Duodenal mucosa (tissue), 2 donors: ENCODE measurements around the gene RPL32.
"Not testable (repeated sequence)": the region's sequence is repeated elsewhere in the genome, so short reads cannot be mapped to it uniquely, and the experiment has no call there.

Source experiments
- H3K27ac ChIP-seq: one replicate; pipeline ENCODE4 v1.7.0; 2013; ENCODE audit warnings: low read depth, low read length
- H3K27me3 ChIP-seq, 2 donors: one replicate each; pipeline ENCODE4 v1.7.0; 2013; ENCODE audit warnings: low read length in 2 of 2, control low read depth in 1 of 2; ENCODE audit not compliant: insufficient read depth in 2 of 2, control insufficient read depth in 1 of 2
- H3K36me3 ChIP-seq, 2 donors: one replicate each; pipeline ENCODE4 v1.7.0; 2013; ENCODE audit warnings: low read length in 2 of 2, control low read depth in 1 of 2; ENCODE audit not compliant: insufficient read depth in 2 of 2, control insufficient read depth in 1 of 2
- H3K4me1 ChIP-seq, 2 donors: one replicate each; pipeline ENCODE4 v1.7.0; 2013; ENCODE audit warnings: low read length in 2 of 2, control low read depth in 1 of 2; ENCODE audit not compliant: insufficient read depth in 2 of 2, control insufficient read depth in 1 of 2
- H3K4me3 ChIP-seq, 2 donors: one replicate each; pipeline ENCODE4 v1.7.0; 2013; ENCODE audit warnings: low read length in 2 of 2, low read depth in 1 of 2
- H3K9ac ChIP-seq, 2 donors: one replicate each; pipeline ENCODE4 v1.7.0; 2013; ENCODE audit warnings: low read length in 2 of 2, low read depth in 1 of 2
- H3K9me3 ChIP-seq, 2 donors: one replicate each; pipeline ENCODE4 v1.7.0; 2013; ENCODE audit warnings: low read length in 2 of 2, control low read depth in 1 of 2; ENCODE audit not compliant: control insufficient read depth in 1 of 2

Gene RPL32

DNA sequence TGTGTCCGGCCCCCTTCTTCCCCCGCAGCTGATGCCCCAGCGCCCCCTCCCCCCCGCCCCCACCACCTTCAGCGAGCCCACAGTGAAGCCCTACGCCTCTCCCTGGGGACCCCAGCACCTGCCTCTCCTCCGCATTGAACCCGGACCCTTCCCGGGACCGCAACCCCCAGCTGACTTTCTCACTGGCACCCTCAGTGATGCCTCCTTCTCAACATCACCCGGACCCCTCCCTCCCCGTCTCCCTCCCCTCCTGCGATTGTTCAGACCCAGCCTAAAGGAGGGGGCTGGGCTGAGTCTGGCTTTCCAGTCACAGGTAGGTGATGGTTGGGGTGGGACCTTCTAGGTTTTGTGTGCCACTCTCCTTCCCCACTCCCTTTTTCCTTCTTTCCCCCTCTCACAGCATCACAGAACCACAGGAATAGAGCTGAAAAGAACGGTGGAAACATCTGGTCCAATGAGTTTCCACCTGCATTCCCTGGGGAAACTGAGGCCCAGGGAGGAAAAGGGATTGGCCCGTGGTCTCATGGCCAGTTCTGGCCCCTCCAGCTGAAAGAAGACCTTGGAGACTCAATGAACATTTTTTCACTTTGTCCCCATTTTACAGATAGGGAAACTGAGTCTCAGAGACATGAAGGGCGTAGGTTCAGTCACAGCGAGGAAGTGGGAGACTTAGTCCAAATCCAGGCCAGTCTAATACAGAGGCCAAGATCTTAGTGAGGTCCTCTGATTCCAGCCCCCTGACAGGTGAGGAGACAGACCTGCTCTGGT lies 44.1 kb downstream of the RPL32 start:
- Histone ChIP-seq H3K27ac (no peak overlapping the region), H3K9me3 (no peaks in the 10 kb centered on the region), H3K9ac (no peak overlapping the region), H3K4me3 (peak overlapping the region in 1 of 2 donors; percentile 68), H3K27me3 (peaks cover 0 to 6% of the 10 kb centered on the region in 2 donors), H3K36me3 (no peaks in the 10 kb centered on the region), H3K4me1 (peaks cover 6% of the 10 kb centered on the region in 2 donors)

DNA sequence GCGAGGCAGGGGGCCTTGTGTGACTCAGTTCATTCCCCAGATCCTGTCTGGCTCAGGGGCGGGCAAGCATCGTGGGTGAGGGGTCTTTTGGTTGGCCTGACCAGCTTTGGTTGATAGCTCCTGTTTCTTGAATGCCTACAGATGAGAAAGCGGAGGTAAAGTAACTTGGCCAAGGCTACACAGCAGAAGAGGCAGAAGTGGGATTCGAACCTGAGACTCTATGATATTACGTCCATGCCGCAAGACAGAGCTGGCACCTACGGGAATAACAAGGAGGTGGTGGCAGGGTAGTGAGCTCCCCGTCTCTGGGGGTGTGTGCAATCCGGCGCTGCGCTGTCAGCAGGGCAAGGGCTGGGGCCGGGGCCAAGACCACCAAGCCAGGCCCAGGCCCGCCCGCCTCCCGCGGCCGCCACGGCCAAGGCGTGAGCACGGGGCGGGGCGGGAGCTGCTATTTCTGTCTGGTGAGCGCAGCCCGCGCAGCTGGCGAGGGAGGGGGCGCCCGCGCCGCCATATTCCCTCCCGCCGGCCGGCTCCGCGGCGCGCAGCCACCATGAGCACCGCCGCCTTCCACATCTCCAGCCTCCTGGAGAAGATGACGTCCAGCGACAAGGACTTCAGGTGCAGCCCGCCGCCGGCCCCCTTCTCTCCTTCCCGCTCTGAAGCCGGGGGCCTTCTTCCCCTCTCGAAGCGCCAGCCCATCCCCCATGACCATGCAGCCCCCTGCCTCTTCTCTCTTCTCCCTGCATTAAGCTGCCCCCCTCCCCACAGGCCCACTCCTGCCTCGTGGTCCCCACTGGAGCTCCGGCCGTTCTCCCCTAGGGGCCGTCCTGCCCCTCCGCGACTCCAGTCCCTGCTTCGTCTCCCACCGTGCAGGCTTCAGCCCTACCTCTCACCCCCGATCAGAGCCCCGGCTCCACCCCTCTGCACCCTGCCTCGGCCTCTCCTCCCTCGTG lies 44.9 kb downstream of the RPL32 start, which contains the start of gene CAND2:
Gene CAND2, plus strand, starts transcription at position 510 of the 953 bp plus-strand sequence. Its CDS starts 41 bp downstream, at position 551.
- peak within 1 kb of the TSS; percentile 39 to 43 for H3K9ac ChIP-seq
- H3K9me3 ChIP-seq = no peaks in the 10 kb centered on the region
- peak within 1 kb of the TSS; percentile 20 for H3K27ac ChIP-seq
- H3K27me3 ChIP-seq = peaks cover 0 to 6% of the 10 kb centered on the region in 2 donors
- peak within 1 kb of the TSS; percentile 59 to 68 for H3K4me3 ChIP-seq
- H3K36me3 ChIP-seq = no peaks in the 10 kb centered on the region
- H3K4me1 ChIP-seq = peaks cover 6% of the 10 kb centered on the region in 2 donors

DNA sequence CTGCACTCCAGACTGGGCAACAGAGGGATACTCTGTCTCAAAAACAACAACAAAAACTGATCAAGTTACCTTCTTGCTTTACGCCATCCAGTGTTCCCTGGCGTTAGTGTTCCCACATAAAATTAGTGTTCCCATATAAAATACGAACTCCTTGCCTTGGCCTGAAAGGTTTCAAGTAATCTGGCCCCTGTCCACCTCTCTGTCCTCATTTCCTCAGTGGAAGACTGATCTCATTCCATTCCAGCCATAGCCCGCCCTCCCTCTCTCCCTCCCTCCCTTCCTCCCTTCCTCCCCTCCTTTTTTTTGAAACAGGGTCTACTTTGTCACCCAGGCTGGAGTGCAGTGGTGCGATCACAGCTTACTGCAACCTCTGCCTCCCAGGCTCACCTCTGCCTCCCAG lies 47.7 kb downstream of the RPL32 start:
- Histone ChIP-seq H3K9me3 (no peaks in the 10 kb centered on the region), H3K27ac (no peak overlapping the region), H3K36me3 (no peaks in the 10 kb centered on the region), H3K4me1 (peaks cover 6% of the 10 kb centered on the region in 2 donors), H3K27me3 (peaks cover 0 to 6% of the 10 kb centered on the region in 2 donors), H3K4me3 (no peak overlapping the region), H3K9ac (no peak overlapping the region)

DNA sequence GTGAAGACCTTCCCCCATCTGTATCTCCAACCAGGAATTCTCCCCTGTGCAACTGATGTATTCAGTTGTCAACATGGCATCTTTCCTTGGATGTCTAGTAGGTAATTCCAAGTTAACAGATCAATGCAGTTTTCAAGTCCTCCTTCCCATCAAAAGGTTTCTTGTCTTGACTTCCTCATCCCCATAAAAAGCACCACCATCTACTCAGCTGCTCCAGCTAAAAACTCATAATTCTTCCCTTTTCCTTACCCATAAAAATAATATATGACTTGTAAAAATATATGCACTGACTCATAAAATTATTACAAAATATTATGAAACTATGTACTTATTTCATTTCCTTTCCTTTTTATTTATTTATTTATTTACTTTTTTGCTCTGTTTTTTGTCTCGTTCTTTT lies 49.9 kb downstream of the RPL32 start:
- Histone ChIP-seq H3K36me3 (no peaks in the 10 kb centered on the region), H3K4me1 (peaks cover 6% of the 10 kb centered on the region in 2 donors), H3K27ac (no peak overlapping the region), H3K27me3 (peaks cover 0 to 6% of the 10 kb centered on the region in 2 donors), H3K9me3 (no peaks in the 10 kb centered on the region), H3K9ac (no peak overlapping the region), H3K4me3 (no peak overlapping the region)

DNA sequence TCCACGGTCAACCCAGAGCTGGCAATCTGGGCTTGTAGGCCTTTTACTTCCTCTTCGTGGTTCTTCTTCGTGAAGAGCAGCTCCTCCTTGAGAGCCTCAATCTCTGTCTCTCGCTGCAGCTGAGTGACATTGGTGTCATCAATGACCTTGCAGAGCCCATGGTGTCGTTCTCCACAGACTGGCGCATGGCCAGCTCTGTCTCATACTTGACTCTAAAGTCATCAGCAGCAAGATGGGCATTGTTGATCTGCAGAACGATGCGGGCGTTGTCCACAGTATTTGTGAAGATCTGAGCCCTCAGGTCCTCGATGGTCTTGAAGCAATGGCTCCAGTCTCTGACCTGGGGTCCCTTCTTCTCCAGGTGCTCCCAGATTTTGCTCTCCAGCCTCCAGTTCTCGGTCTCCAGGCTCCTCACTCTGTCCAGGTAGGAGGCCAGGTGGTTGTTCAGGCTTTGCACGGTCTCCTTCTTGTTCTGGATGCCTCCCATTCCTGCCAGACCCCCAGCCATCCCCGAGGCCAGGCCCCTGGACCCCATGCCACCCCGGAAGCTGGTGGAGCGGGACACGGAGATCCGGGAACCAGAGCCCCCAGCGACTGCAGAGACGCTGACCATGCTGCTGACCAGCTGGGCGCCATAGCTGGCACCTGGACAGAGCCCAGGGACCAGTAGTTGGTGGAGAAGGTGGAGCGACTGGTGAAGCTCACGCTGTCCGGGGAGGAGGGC lies 53.2 kb downstream of the RPL32 start:
- not testable (repeated sequence) for H3K36me3 ChIP-seq, H3K27me3 ChIP-seq, H3K9ac ChIP-seq, H3K27ac ChIP-seq, H3K4me1 ChIP-seq, H3K9me3 ChIP-seq, H3K4me3 ChIP-seq

DNA sequence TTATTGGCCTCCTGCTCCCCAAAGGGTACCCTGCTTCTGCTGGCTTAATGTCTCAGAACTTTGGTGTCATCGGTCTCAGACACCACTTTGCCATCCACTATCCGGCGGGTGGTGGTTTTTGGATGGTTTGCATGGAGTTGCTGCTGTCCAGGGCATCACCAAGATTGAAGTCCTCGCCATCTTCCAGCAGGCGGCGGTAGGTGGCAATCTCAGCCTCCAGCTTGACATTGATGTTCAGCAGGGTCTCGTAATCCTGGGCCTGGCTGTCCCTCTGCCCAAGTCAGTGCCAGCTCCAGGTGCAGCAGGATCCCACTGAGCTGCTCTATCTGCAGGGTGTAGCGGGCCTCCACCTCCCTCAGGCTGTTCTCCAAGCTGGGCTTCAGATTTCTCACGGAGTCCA lies 54.0 kb downstream of the RPL32 start:
- H3K9ac ChIP-seq, H3K9me3 ChIP-seq, H3K4me1 ChIP-seq, H3K27me3 ChIP-seq, H3K36me3 ChIP-seq, H3K4me3 ChIP-seq, H3K27ac ChIP-seq: not testable (repeated sequence)

DNA sequence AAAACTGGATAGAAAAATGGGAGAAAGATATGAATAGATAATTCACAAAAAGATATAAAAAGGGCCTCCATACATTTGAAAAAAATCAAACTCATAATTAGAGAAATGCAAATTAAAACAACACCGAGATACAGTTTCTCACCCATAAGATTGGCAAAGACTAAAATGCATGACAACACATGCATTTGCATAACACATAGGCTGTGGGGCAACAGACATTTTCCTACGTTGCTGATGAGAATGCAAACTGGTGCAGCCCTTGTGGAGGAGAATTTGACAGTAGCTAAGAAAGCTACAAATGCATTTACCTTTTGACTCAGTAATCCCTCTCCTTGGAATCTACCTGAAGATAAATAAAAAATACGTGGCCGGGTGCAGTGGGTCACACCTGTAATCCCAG lies 56.3 kb downstream of the RPL32 start:
- H3K27me3 ChIP-seq = no peaks in the 10 kb centered on the region
- no peak overlapping the region for H3K4me3 ChIP-seq
- H3K27ac ChIP-seq = no peak overlapping the region
- H3K4me1 ChIP-seq = no peaks in the 10 kb centered on the region
- no peaks in the 10 kb centered on the region for H3K36me3 ChIP-seq
- no peak overlapping the region for H3K9ac ChIP-seq
- no peaks in the 10 kb centered on the region for H3K9me3 ChIP-seq
